H9 (cell line): ENCODE measurements around the gene TMEM156. TPM values are rescaled to one million over a fixed set of nuclear protein-coding genes. Genes with fewer than 3 reads are reported as not detected.

ENCODE experiments used
- DNase-seq: peaks from one replicate; pipeline ENCODE4 v3.0.0-alpha.2; 2017
- H2AFZ ChIP-seq: one replicate; pipeline ENCODE4 v1.6.1; 2013; ENCODE audit warnings: mild to moderate bottlenecking, low read length, control low read depth, moderate library complexity
- H2AK5ac ChIP-seq: 2 replicates; pipeline ENCODE4 v1.6.1; 2013; ENCODE audit warnings: low read length, control low read depth, mixed read lengths; ENCODE audit not compliant: insufficient read length
- H2BK120ac ChIP-seq: one replicate; pipeline ENCODE4 v1.6.1; 2013; ENCODE audit warnings: low read depth, mild to moderate bottlenecking, low read length, control low read depth, inconsistent platforms; ENCODE audit not compliant: poor library complexity, severe bottlenecking
- H2BK12ac ChIP-seq: 2 replicates; pipeline ENCODE4 v1.6.1; 2013; ENCODE audit warnings: low read length, control low read depth, mixed read lengths, low read depth; ENCODE audit not compliant: insufficient read length
- H2BK15ac ChIP-seq: 2 replicates; pipeline ENCODE4 v1.6.1; 2013; ENCODE audit warnings: low read depth, low read length, control low read depth
- H2BK20ac ChIP-seq: one replicate; pipeline ENCODE4 v1.6.1; 2013; ENCODE audit warnings: low read depth, mild to moderate bottlenecking, low read length, control low read depth, inconsistent platforms; ENCODE audit not compliant: poor library complexity, severe bottlenecking
- H2BK5ac ChIP-seq: 2 replicates; pipeline ENCODE4 v1.6.1; 2013; ENCODE audit warnings: low read length, control low read depth, mixed read lengths; ENCODE audit not compliant: insufficient read length
- H3K14ac ChIP-seq: 2 replicates; pipeline ENCODE4 v1.6.1; 2013; ENCODE audit warnings: low read length, control low read depth; ENCODE audit not compliant: insufficient read depth
- H3K18ac ChIP-seq: 2 replicates; pipeline ENCODE4 v1.6.1; 2013; ENCODE audit warnings: low read depth, mild to moderate bottlenecking, mixed read lengths, low read length, control low read depth; ENCODE audit not compliant: insufficient read length
- H3K23ac ChIP-seq: 2 replicates; pipeline ENCODE4 v1.6.1; 2013; ENCODE audit warnings: low read length, control low read depth, mixed read lengths, low read depth; ENCODE audit not compliant: insufficient read length
- H3K23me2 ChIP-seq: 2 replicates; pipeline ENCODE4 v1.6.1; 2013; ENCODE audit warnings: low read depth, mild to moderate bottlenecking, mixed read lengths, low read length, control low read depth; ENCODE audit not compliant: insufficient read length, poor library complexity, severe bottlenecking
- H3K27ac ChIP-seq: 2 replicates; pipeline ENCODE4 v1.5.1; 2013; ENCODE audit warnings: low read length, control low read depth, mixed read lengths, low read depth; ENCODE audit not compliant: insufficient read length
- H3K27me3 ChIP-seq: 2 replicates; pipeline ENCODE4 v1.6.1; 2013; ENCODE audit warnings: low read length, control low read depth, inconsistent platforms; ENCODE audit not compliant: insufficient read depth
- H3K4ac ChIP-seq: 2 replicates; pipeline ENCODE4 v1.6.1; 2013; ENCODE audit warnings: low read depth, mild to moderate bottlenecking, control low read depth, inconsistent platforms, low read length, moderate library complexity
- H3K4me1 ChIP-seq: 2 replicates; pipeline ENCODE4 v1.6.1; 2013; ENCODE audit warnings: low read length, control low read depth, inconsistent platforms; ENCODE audit not compliant: insufficient read depth
- H3K4me2 ChIP-seq: 2 replicates; pipeline ENCODE4 v1.6.1; 2013; ENCODE audit warnings: low read length, control low read depth, mixed read lengths; ENCODE audit not compliant: insufficient read length, insufficient read depth
- H3K56ac ChIP-seq: 2 replicates; pipeline ENCODE4 v1.6.1; 2013; ENCODE audit warnings: low read depth, mild to moderate bottlenecking, mixed read lengths, low read length, control low read depth; ENCODE audit not compliant: insufficient read length
- H3K79me1 ChIP-seq: 2 replicates; pipeline ENCODE4 v1.6.1; 2013; ENCODE audit warnings: low read depth, mild to moderate bottlenecking, moderate library complexity, low read length, control low read depth, inconsistent platforms; ENCODE audit not compliant: insufficient read depth, poor library complexity, severe bottlenecking
- H3K79me2 ChIP-seq: 2 replicates; pipeline ENCODE4 v1.6.1; 2013; ENCODE audit warnings: low read length, control low read depth, inconsistent platforms; ENCODE audit not compliant: insufficient read depth
- H3K9ac ChIP-seq: 2 replicates; pipeline ENCODE4 v1.6.1; 2013; ENCODE audit warnings: low read length, control low read depth, mixed read lengths; ENCODE audit not compliant: insufficient read length; ENCODE audit errors: extremely low read depth
- H3K9me3 ChIP-seq: one replicate; pipeline ENCODE4 v1.6.1; 2013; ENCODE audit warnings: low read depth, low read length, inconsistent platforms; ENCODE audit not compliant: control insufficient read depth
- H3T11ph ChIP-seq: one replicate; pipeline ENCODE4 v1.6.1; 2013; ENCODE audit warnings: mild to moderate bottlenecking, low read length, control low read depth, inconsistent platforms
- H4K20me1 ChIP-seq: one replicate; pipeline ENCODE4 v1.6.1; 2013; ENCODE audit not compliant: control insufficient read depth, insufficient read length, insufficient read depth
- H4K5ac ChIP-seq: 2 replicates; pipeline ENCODE4 v1.6.1; 2013; ENCODE audit warnings: low read depth, mild to moderate bottlenecking, mixed read lengths, low read length, control low read depth; ENCODE audit not compliant: insufficient read length
- H4K8ac ChIP-seq: replicated peaks from 2 replicates; pipeline ENCODE4 v1.6.1; 2013; ENCODE audit warnings: low read length, control low read depth, mixed read lengths, low read depth; ENCODE audit not compliant: insufficient read length
- H4K91ac ChIP-seq: 2 replicates; pipeline ENCODE4 v1.6.1; 2013; ENCODE audit warnings: low read depth, mild to moderate bottlenecking, moderate library complexity, mixed read lengths, low read length, control low read depth; ENCODE audit not compliant: insufficient read length
- H3K27ac Mint-ChIP-seq, 3 experiments: 2 replicates in 2 of 3; 3 replicates in 1 of 3; pipeline ENCODE4 v1.8.0; 2020 to 2021; ENCODE audit warnings: mixed read lengths in 3 of 3, mild to moderate bottlenecking in 1 of 3, moderate library complexity in 1 of 3
- H3K27me3 Mint-ChIP-seq: 2 replicates; pipeline ENCODE4 v1.8.0; 2021; ENCODE audit warnings: low read depth, mild to moderate bottlenecking, moderate library complexity, mixed read lengths
- H3K36me3 Mint-ChIP-seq, 3 experiments: 2 replicates in 2 of 3; 3 replicates in 1 of 3; pipeline ENCODE4 v1.8.0; 2020 to 2021; ENCODE audit warnings: low read depth in 3 of 3, mixed read lengths in 3 of 3; ENCODE audit not compliant: insufficient read depth in 1 of 3
- H3K4me1 Mint-ChIP-seq, 2 experiments: 2 replicates each; pipeline ENCODE4 v1.8.0; 2020; ENCODE audit warnings: mixed read lengths in 2 of 2
- H3K4me3 Mint-ChIP-seq, 2 experiments: 2 replicates in 1 of 2; 3 replicates in 1 of 2; pipeline ENCODE4 v1.8.0; 2020 to 2021; ENCODE audit warnings: mild to moderate bottlenecking in 2 of 2, mixed read lengths in 2 of 2, moderate library complexity in 1 of 2
- H3K9me3 Mint-ChIP-seq, 2 experiments: 2 replicates in 1 of 2; 3 replicates in 1 of 2; pipeline ENCODE4 v1.8.0; 2020; ENCODE audit warnings: mild to moderate bottlenecking in 2 of 2, mixed read lengths in 2 of 2, moderate library complexity in 1 of 2
- CTCF ChIP-seq: fragments of 200-600 bp; sonication (generic); conservative IDR thresholded peaks from 3 replicates; pipeline ENCODE4 v1.8.0; 2021; ENCODE audit warnings: antibody characterized with exemption, mild to moderate bottlenecking
- WGBS: extraction: QIAGEN DNeasy Blood & Tissue Kit; methylation state at CpG from one replicate; pipeline ENCODE4 v1.1.7; 2013; ENCODE audit warnings: missing lambda C conversion rate, low lambda C conversion rate, mixed read lengths; ENCODE audit not compliant: insufficient read length; ENCODE audit errors: extremely low coverage; 5-methylcytosine and 5-hydroxymethylcytosine counted together
- total RNA-seq: library from RNA; stranded (reverse); gene quantifications from 2 replicates; pipeline ENCODE4 v1.2.1, GENCODE V29; 2021

The TMEM156 gene
- total RNA-seq, 1 experiment from 2014 or later: not detected

DNA sequence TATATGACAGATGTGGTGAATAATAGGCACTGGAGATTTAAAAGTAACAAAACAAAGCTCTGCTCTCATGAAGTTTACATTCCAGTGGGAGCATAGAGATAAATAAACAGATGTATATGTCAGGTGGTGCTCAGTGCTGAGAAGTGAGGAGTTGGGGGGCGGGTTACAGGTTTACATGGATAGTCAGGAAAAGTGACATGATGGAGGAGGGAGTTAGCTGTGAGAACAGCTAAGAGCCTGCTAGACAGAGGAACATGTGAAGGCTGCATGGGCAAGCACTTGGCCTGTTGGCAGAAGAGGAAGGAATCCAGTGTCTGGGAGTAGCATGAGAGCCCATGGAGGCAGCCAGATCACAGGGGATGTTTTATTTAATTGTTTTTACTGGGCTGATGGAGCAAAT lies 10.2 kb upstream of the TMEM156 start:
- Histone ChIP-seq H3K23me2 (peaks cover 5% of the 10 kb centered on the region), H2BK15ac (no peak overlapping the region), H3K4me2 (no peak overlapping the region), H4K20me1 (no peaks in the 10 kb centered on the region), H3K56ac (no peak overlapping the region), H2BK12ac (no peak overlapping the region), H3K79me1 (no peaks in the 10 kb centered on the region), H3K4me1 (peaks cover 2% of the 10 kb centered on the region; the same call in 1 of the 2 replicates), H2AK5ac (no peak overlapping the region), H4K5ac (no peak overlapping the region), H3K14ac (no peak overlapping the region), H4K8ac (no peak overlapping the region), H3K9me3 (no peaks in the 10 kb centered on the region), H3K4ac (no peak overlapping the region), H2BK20ac (no peak overlapping the region), H3K79me2 (no peaks in the 10 kb centered on the region), H2AFZ (no peak overlapping the region), H3K27me3 (no peaks in the 10 kb centered on the region), H3K18ac (no peak overlapping the region), H4K91ac (no peak overlapping the region), H3K23ac (no peak overlapping the region), H3T11ph (no peak overlapping the region), H2BK120ac (no peak overlapping the region), H3K9ac (no peak overlapping the region), H3K27ac (no peak overlapping the region), H2BK5ac (no peak overlapping the region)
- peaks cover 0 to 2% (median 0%) of the 10 kb centered on the region in 3 experiments; a peak in 1 of 7 replicates for H3K36me3 Mint-ChIP-seq
- H3K27me3 Mint-ChIP-seq: no peaks in the 10 kb centered on the region
- WGBS: no CpG with 5 or more reads among the region's 1 CpG
- TF ChIP-seq CTCF: no peak
- peak overlapping the region in 1 of 3 experiments; percentile 9; a peak in 3 of 7 replicates for H3K27ac Mint-ChIP-seq
- no peak for DNase-seq
- no peaks in the 10 kb centered on the region; a peak in 1 of 5 replicates for H3K9me3 Mint-ChIP-seq
- peaks cover 30% of the 10 kb centered on the region in 2 experiments for H3K4me1 Mint-ChIP-seq
- H3K4me3 Mint-ChIP-seq: peak overlapping the region in 1 of 2 experiments; percentile 0; a peak in 1 of 5 replicates
